NCI-H2107 treated with DMSO at 0.1 percent for 48 hours (cell line): ENCODE measurements around the gene MRPL1.
"Not testable (repeated sequence)": the region's sequence is repeated elsewhere in the genome, so short reads cannot be mapped to it uniquely, and the experiment has no call there.

Experiments used
- DNase-seq: peaks from one replicate; lab custom pipeline; 2025; ENCODE audit not compliant: unreplicated experiment; lab: John Stamatoyannopoulos, UW

The MRPL1 gene

GRCh38 chr4:77963004-77963403, 100.4 kb downstream of the MRPL1 start:
- DNase-seq: no peak

GRCh38 chr4:77973657-77974056, 111.0 kb downstream of the MRPL1 start:
- DNase-seq: not testable (repeated sequence)

GRCh38 chr4:77982900-77983540, 120.4 kb downstream of the MRPL1 start:
- DNase-seq: not testable (repeated sequence)

- DNase-seq: not testable (repeated sequence)
Observed at GRCh38 chr4:77983612-77984311, 121.1 kb downstream of the MRPL1 start.

- no peak for DNase-seq
Observed at GRCh38 chr4:77989968-77990367, 127.3 kb downstream of the MRPL1 start.

- DNase-seq: no peak
Observed at GRCh38 chr4:77990456-77990855, 127.8 kb downstream of the MRPL1 start.

- no peak for DNase-seq
Observed at GRCh38 chr4:77990904-77991358, 128.3 kb downstream of the MRPL1 start.

- no peak for DNase-seq
Observed at GRCh38 chr4:77992581-77992980, 130.0 kb downstream of the MRPL1 start.

GRCh38 chr4:77994194-77994721, 131.6 kb downstream of the MRPL1 start:
- DNase-seq: no peak

GRCh38 chr4:77996076-77996475, 133.4 kb downstream of the MRPL1 start:
- DNase-seq: no peak

GRCh38 chr4:78001531-78001930, 138.9 kb downstream of the MRPL1 start:
- DNase-seq: no peak

GRCh38 chr4:78002260-78002659, 139.6 kb downstream of the MRPL1 start:
- DNase-seq: no peak
